ENCODE measurements around the gene VANGL2. TPM values are rescaled to one million over a fixed set of nuclear protein-coding genes. Genes with fewer than 3 reads are reported as not detected.

VANGL2 gene
- total RNA-seq, 2 experiments from 2014 or later = not detected

GRCh38 chr1:160414881-160415280, 14.5 kb downstream of the VANGL2 start:
- no peaks in the 10 kb centered on the region for H3K36me3 Mint-ChIP-seq
- CTCF ChIA-PET = no interaction called here
- peaks cover 6% of the 10 kb centered on the region for H3K27me3 Mint-ChIP-seq
- H3K27ac Mint-ChIP-seq = no peak overlapping the region
- no peak for ATAC-seq
- no peak for DNase-seq
- H3K9me3 Mint-ChIP-seq (ENCODE audit: low read depth) = no peaks in the 10 kb centered on the region
- no peaks in the 10 kb centered on the region for H3K4me1 Mint-ChIP-seq
- H3K4me3 Mint-ChIP-seq = no peak overlapping the region

GRCh38 chr1:160415696-160416290, 15.4 kb downstream of the VANGL2 start:
- DNase-seq (no peak), ATAC-seq (no peak)
- no peak overlapping the region for H3K4me3 Mint-ChIP-seq
- CTCF ChIA-PET = interaction anchor here (1.3 kb wide), 1 partner anchor 175 kb away, joined by 3 read pairs; no protein-coding TSS in a partner anchor
- no peaks in the 10 kb centered on the region for H3K36me3 Mint-ChIP-seq
- no peaks in the 10 kb centered on the region for H3K4me1 Mint-ChIP-seq
- H3K27me3 Mint-ChIP-seq = peaks cover 9% of the 10 kb centered on the region
- H3K9me3 Mint-ChIP-seq (ENCODE audit: low read depth) = no peaks in the 10 kb centered on the region
- no peak overlapping the region for H3K27ac Mint-ChIP-seq

- Mint-ChIP-seq H3K4me1 (no peaks in the 10 kb centered on the region), H3K36me3 (no peaks in the 10 kb centered on the region), H3K27ac (no peak overlapping the region), H3K4me3 (no peak overlapping the region), H3K9me3 (ENCODE audit: low read depth) (no peaks in the 10 kb centered on the region), H3K27me3 (peaks cover 9% of the 10 kb centered on the region)
- DNase-seq = no peak
- ATAC-seq = no peak
- CTCF ChIA-PET = interaction anchor here (1.3 kb wide), 1 partner anchor 176 kb away, joined by 3 read pairs; no protein-coding TSS in a partner anchor
Measured at GRCh38 chr1:160416369-160416768, 16.0 kb downstream of the VANGL2 start.

GRCh38 chr1:160418483-160418882, 18.1 kb downstream of the VANGL2 start:
- Mint-ChIP-seq H3K4me1 (no peaks in the 10 kb centered on the region), H3K9me3 (ENCODE audit: low read depth) (no peaks in the 10 kb centered on the region), H3K36me3 (no peaks in the 10 kb centered on the region), H3K27me3 (peaks cover 9% of the 10 kb centered on the region), H3K4me3 (no peak overlapping the region), H3K27ac (no peak overlapping the region)
- CTCF ChIA-PET = no interaction called here
- DNase-seq (no peak), ATAC-seq (no peak)

- H3K36me3 Mint-ChIP-seq = no peaks in the 10 kb centered on the region
- no peaks in the 10 kb centered on the region for H3K4me1 Mint-ChIP-seq
- CTCF ChIA-PET = no interaction called here
- H3K27me3 Mint-ChIP-seq = peaks cover 9% of the 10 kb centered on the region
- no peaks in the 10 kb centered on the region for H3K9me3 Mint-ChIP-seq (ENCODE audit: low read depth)
- ATAC-seq (no peak), DNase-seq (no peak)
- no peak overlapping the region for H3K27ac Mint-ChIP-seq
- H3K4me3 Mint-ChIP-seq = no peak overlapping the region
Measured at GRCh38 chr1:160419150-160419837, 18.9 kb downstream of the VANGL2 start.

GRCh38 chr1:160419838-160420169, 19.4 kb downstream of the VANGL2 start:
- Mint-ChIP-seq H3K4me1 (no peaks in the 10 kb centered on the region), H3K27ac (no peak overlapping the region), H3K9me3 (ENCODE audit: low read depth) (no peaks in the 10 kb centered on the region), H3K36me3 (no peaks in the 10 kb centered on the region), H3K4me3 (no peak overlapping the region), H3K27me3 (peaks cover 9% of the 10 kb centered on the region)
- DNase-seq (no peak), ATAC-seq (no peak)
- CTCF ChIA-PET = no interaction called here

- CTCF ChIA-PET = no interaction called here
- Mint-ChIP-seq H3K9me3 (ENCODE audit: low read depth) (no peaks in the 10 kb centered on the region), H3K4me1 (no peaks in the 10 kb centered on the region), H3K4me3 (no peak overlapping the region), H3K36me3 (no peaks in the 10 kb centered on the region), H3K27ac (no peak overlapping the region), H3K27me3 (peaks cover 9% of the 10 kb centered on the region)
- ATAC-seq = no peak
- no peak for DNase-seq
Measured at GRCh38 chr1:160420881-160421842, 20.8 kb downstream of the VANGL2 start.

GRCh38 chr1:160421881-160422280, 21.5 kb downstream of the VANGL2 start:
- ATAC-seq (no peak), DNase-seq (no peak)
- Mint-ChIP-seq H3K27me3 (peaks cover 9% of the 10 kb centered on the region), H3K27ac (no peak overlapping the region), H3K4me1 (no peaks in the 10 kb centered on the region), H3K9me3 (ENCODE audit: low read depth) (no peaks in the 10 kb centered on the region), H3K36me3 (no peaks in the 10 kb centered on the region), H3K4me3 (no peak overlapping the region)
- CTCF ChIA-PET = no interaction called here

- H3K27me3 Mint-ChIP-seq = peaks cover 6% of the 10 kb centered on the region
- H3K36me3 Mint-ChIP-seq = no peaks in the 10 kb centered on the region
- ATAC-seq = no peak
- CTCF ChIA-PET = no interaction called here
- H3K4me1 Mint-ChIP-seq = peaks cover 14% of the 10 kb centered on the region
- DNase-seq = peak; percentile 35
- H3K4me3 Mint-ChIP-seq = no peak overlapping the region
- no peaks in the 10 kb centered on the region for H3K9me3 Mint-ChIP-seq (ENCODE audit: low read depth)
- H3K27ac Mint-ChIP-seq = no peak overlapping the region
Measured at GRCh38 chr1:160423966-160424365, 23.6 kb downstream of the VANGL2 start.

GRCh38 chr1:160425847-160426246, 25.5 kb downstream of the VANGL2 start:
- no peaks in the 10 kb centered on the region for H3K9me3 Mint-ChIP-seq (ENCODE audit: low read depth)
- peaks cover 32% of the 10 kb centered on the region for H3K4me1 Mint-ChIP-seq
- no peak overlapping the region for H3K4me3 Mint-ChIP-seq
- H3K36me3 Mint-ChIP-seq = no peaks in the 10 kb centered on the region
- CTCF ChIA-PET = interaction anchor here (1.1 to 1.3 kb wide), 2 partner anchors 131 to 182 kb away, joined by 3 read pairs; no protein-coding TSS in a partner anchor
- ATAC-seq = no peak
- no peak overlapping the region for H3K27ac Mint-ChIP-seq
- H3K27me3 Mint-ChIP-seq = no peaks in the 10 kb centered on the region
- no peak for DNase-seq

- CTCF ChIA-PET = interaction anchor here (1.2 to 3.3 kb wide), 5 partner anchors 113 to 248 kb away, joined by 3 to 62 read pairs (median 21); no protein-coding TSS in a partner anchor
- ATAC-seq = no peak
- H3K4me3 Mint-ChIP-seq = no peak overlapping the region
- no peaks in the 10 kb centered on the region for H3K36me3 Mint-ChIP-seq
- peaks cover 47% of the 10 kb centered on the region for H3K4me1 Mint-ChIP-seq
- H3K27ac Mint-ChIP-seq = peak overlapping the region; percentile 20
- DNase-seq = peak; percentile 39
- H3K9me3 Mint-ChIP-seq (ENCODE audit: low read depth) = no peaks in the 10 kb centered on the region
- no peaks in the 10 kb centered on the region for H3K27me3 Mint-ChIP-seq
Measured at GRCh38 chr1:160427625-160428024, 27.3 kb downstream of the VANGL2 start.

GRCh38 chr1:160428053-160428452, 27.7 kb downstream of the VANGL2 start:
- H3K9me3 Mint-ChIP-seq (ENCODE audit: low read depth) = no peaks in the 10 kb centered on the region
- no peak overlapping the region for H3K4me3 Mint-ChIP-seq
- DNase-seq = peak; percentile 8
- CTCF ChIA-PET = interaction anchor here (0.7 to 3.3 kb wide), 25 partner anchors 19 to 247 kb away, joined by 3 to 62 read pairs (median 4); partner anchors contain the start of gene CD84
- H3K4me1 Mint-ChIP-seq = peaks cover 51% of the 10 kb centered on the region
- H3K27ac Mint-ChIP-seq = peak overlapping the region; percentile 66
- H3K27me3 Mint-ChIP-seq = no peaks in the 10 kb centered on the region
- ATAC-seq = no peak
- H3K36me3 Mint-ChIP-seq = no peaks in the 10 kb centered on the region

GRCh38 chr1:160428655-160429054, 28.3 kb downstream of the VANGL2 start:
- peak overlapping the region; percentile 51 for H3K4me3 Mint-ChIP-seq
- CTCF ChIA-PET = interaction anchor here (0.6 to 3.3 kb wide), 30 partner anchors 18 to 247 kb away, joined by 3 to 62 read pairs (median 4); partner anchors contain the start of gene CD84

More at GRCh38 chr1:160428655-160429054, 28.3 kb downstream of the VANGL2 start:
- H3K36me3 Mint-ChIP-seq = peaks cover 3% of the 10 kb centered on the region
- no peaks in the 10 kb centered on the region for H3K27me3 Mint-ChIP-seq
- peak overlapping the region; percentile 83 for H3K27ac Mint-ChIP-seq
- ATAC-seq = peak; percentile 56
- peak; percentile 51 for DNase-seq
- no peaks in the 10 kb centered on the region for H3K9me3 Mint-ChIP-seq (ENCODE audit: low read depth)
- peaks cover 55% of the 10 kb centered on the region for H3K4me1 Mint-ChIP-seq

All from activated CD8-positive, alpha-beta memory T cell treated with anti-CD3 and anti-CD28 coated beads, Interleukin-2, amount 10 ng/mL, durations not matched to agents 7 days and 5 days (primary cell).